HEK293T (cell line): ENCODE measurements around the gene GRID1.

Experiments
- FOXK2 ChIP-seq: fragments of 450-650 bp; IDR thresholded peaks from 2 replicates; pipeline ENCODE4 v1.6.1; 2016; ENCODE audit warnings: mild to moderate bottlenecking
- LEF1 ChIP-seq: fragments of 450-650 bp; IDR thresholded peaks from 2 replicates; pipeline ENCODE4 v1.6.1; 2017; ENCODE audit warnings: mild to moderate bottlenecking, borderline replicate concordance
- SP1 ChIP-seq: fragments of 450-650 bp; IDR thresholded peaks from 2 replicates; pipeline ENCODE4 v1.6.1; 2017
- ZNF384 ChIP-seq: fragments of 450-650 bp; IDR thresholded peaks from 2 replicates; pipeline ENCODE4 v1.6.1; 2016

DNA sequence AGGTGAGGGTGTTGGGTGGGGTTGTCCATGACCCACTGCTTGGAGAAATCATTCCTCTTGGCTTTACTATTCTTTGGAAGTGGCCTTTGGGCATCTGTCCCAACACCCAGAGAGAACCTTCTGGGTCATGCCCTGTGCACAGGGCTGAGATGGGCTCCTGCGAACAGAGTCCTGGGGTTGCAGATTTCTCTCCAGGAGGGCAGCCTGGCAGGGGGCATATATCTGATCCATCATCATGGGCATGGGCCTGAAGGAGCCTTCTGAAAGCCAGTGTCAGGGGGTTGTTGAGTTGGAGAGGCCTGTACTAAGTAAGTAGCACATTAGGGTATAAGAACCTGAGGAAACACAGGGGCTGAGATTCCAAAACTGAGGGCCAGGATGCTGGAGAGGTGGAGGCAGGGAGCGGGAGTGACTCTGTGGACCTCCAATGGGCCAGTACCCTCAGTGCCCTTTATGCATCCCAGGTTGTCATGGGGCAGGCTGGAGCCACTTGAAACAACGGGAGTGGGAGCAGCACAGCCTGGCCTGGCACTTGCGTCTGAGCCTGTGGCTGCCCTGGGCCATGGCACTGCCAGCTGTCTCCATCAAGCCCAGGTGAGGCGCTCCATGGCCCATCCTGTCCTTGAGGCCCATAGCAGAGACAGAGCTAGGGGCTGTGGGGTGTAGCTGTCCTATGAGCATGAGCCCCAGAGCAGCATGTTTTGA is 203.7 kb downstream of the GRID1 start:
- no peak for TF ChIP-seq SP1
- TF ChIP-seq ZNF384: no peak
- no peak for TF ChIP-seq LEF1
- TF ChIP-seq FOXK2: no peak
